Fibroblast of skin of right quadriceps (primary cell): Measurements from ENCODE around the gene JDP2.

Experiments used
- DNase-seq: peaks from one replicate; pipeline ENCODE4 v3.0.0-alpha.2; 2013

The JDP2 gene

DNA sequence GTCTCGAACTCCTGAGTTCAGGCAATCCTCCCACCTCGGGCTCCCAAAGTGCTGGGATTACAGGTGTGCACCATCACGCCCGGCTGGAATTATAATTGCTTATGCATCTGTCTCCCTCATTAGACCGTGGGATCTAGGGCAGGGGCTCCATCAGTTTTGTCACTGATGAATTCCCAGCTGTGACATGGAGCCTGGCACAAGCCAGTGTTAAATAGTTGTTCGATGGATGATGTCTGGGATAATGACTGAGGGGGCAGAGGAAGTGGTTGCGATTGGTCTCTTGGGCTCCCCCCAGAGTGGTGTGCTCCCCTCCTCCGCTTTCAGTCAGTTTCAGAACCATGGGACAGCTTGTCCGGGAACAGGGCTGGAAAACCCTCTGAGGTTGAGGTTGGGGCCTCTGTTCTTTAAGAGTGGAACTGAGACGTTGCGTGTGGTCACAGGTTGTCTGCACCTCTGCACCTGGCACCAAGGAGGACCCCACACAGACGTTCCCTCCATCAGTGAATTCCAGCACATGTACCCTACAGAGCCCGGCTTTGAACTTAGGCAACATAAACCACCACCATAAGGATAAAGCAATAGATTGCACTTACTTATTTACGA is 63.7 kb downstream of the JDP2 start:
- no peak for DNase-seq

- no peak for DNase-seq
Observed at GRCh38 chr14:75492832-75493591, 65.2 kb downstream of the JDP2 start.

GRCh38 chr14:75493592-75494087 is 65.8 kb downstream of the JDP2 start:
- DNase-seq: no peak

DNA sequence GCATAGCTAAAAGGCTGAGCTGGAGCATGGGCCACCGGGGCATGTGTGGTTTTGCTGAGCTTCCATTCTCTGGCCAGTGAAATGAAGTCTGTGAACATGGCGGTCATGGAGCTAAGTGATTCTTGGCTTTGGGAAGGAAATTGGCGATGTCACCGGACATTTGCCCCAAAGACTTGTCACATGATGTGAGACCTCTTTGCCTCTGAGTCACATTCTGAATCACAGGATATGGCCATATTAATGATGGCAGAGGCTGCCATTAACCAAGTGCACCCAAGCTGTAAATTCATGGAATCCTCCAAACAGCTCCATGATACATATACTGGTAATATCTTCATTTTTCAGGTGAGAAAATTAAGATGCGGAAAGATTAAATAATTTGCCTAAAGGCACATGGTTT is 67.1 kb downstream of the JDP2 start:
- DNase-seq: no peak

- DNase-seq: no peak
Observed at GRCh38 chr14:75495399-75495798, 67.6 kb downstream of the JDP2 start.

- DNase-seq: no peak
Observed at GRCh38 chr14:75495882-75496281, 68.1 kb downstream of the JDP2 start.

DNA sequence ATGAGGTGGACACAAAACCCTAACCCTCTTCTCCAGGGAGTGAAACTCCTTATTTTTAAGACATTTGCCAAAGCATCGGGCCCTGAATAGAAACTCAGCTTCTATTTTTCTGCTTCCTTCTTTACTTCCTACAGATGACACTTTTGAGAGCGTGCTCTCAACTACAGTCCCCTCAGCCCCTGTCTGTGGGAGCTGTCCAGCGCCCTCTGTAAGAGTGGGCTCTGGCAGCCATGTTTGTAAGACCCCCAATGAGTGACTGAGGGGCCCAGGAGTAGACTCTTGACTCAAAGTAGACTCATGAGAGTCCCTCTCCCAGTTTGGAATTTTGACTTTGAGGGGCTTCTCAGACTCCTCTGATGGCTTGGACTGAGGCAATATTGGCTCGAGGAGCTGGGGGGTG is 68.9 kb downstream of the JDP2 start:
- DNase-seq: no peak

DNA sequence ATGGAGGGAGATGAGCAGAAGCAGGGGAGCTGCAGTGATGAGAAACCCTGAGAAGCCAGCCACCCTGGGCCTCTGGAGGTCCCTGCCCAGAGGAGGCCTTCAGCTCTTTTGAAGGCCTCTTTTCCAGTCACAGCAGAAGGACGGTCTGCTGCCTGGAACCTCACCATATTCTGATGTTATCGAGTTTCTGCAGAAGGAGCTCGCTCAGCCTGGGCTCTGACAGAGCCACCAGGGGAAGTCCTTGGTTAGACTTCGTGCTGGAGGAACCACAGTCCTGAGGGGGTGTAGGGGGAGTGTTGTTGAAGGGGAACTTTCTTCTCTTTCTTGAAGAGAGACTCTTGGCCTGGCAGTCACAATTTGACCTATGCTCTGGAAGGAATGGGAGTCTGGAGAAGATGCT is 69.4 kb downstream of the JDP2 start:
- DNase-seq: no peak

GRCh38 chr14:75497701-75498100 is 69.9 kb downstream of the JDP2 start:
- DNase-seq: no peak

DNA sequence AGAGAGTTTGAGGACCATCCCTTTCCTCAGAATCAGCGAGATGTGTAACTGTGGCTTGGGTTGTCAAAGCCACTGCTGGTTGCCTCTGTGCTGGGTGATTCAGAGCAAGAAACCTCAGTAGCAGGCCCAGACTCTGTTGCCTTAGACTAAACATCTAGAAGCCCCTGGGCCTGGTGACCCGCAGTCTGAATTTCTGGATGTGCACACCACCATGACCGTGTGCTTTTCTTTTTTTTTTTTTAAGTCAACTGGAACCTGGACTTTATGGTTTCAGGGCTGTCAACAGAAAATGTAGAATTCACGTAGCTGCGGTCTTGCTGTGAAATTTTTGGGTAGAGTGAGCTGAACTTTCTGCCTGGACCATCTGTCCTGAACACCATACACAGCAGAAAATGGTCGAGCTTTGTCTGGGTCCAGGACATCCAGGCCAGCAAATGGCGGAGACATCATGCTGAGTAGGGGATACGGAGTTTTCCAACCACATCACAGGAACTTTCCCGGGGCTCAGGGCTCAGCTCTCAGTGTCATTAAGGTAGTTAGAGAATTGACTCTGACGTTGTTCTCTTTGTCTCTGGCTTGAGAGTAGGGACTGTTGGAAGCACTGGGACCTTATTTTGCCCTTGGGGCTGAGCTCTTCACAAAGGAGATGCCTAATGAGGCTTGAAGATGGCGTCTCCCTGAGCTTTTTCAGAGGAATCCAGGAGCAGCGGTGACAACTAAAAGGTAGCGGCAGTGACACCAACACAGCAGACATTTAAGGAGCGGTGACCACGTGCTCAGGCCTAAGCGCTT is 71.5 kb downstream of the JDP2 start:
- no peak for DNase-seq

GRCh38 chr14:75501080-75501479 is 73.3 kb downstream of the JDP2 start:
- no peak for DNase-seq

DNA sequence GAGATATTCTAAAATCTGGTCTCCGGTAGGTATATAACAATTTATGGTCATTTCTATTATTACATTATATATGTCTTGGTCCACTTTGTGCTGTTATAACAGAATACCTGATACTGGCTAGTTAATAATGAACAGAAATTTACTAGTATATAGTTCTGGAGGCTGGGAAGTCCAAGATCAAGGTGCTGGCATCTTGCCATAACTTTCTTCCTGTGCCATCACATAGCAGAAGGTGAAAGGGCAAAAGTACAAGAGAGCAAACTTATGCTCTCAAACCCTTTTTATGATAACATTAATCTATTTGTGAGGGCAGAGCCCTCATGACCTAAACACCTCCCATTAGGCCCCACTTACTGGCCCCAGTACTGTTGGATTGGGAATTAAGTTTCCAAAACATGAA is 76.6 kb downstream of the JDP2 start:
- no peak for DNase-seq

GRCh38 chr14:75506930-75507329 is 79.1 kb downstream of the JDP2 start:
- DNase-seq: no peak

DNA sequence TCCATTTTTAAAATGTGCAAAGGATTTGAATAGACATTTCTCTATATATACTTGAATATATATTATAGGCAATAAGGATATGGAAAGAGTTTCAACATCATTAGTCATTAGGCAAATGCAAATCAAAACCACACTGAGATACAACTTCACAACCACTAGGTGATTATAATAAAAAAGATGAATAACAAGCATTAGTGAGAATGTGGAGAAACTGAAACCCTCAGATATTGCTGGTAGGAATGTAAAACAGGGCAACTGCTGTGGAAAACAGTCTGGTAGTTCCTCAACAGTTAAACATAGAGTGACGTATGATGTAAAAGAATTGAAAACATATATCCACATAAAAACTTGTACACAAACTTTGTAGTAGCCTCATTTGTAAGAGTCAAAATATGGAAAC is 82.7 kb downstream of the JDP2 start:
- DNase-seq: no peak

- DNase-seq: no peak
Observed at GRCh38 chr14:75511201-75511600, 83.4 kb downstream of the JDP2 start.

GRCh38 chr14:75513911-75514672 is 86.3 kb downstream of the JDP2 start:
- no peak for DNase-seq

- no peak for DNase-seq
Observed at GRCh38 chr14:75514673-75515628, 87.1 kb downstream of the JDP2 start.

- DNase-seq: no peak
Observed at GRCh38 chr14:75515629-75515996, 87.8 kb downstream of the JDP2 start.

GRCh38 chr14:75518625-75519024 is 90.8 kb downstream of the JDP2 start:
- no peak for DNase-seq

GRCh38 chr14:75519394-75519793 is 91.6 kb downstream of the JDP2 start:
- no peak for DNase-seq

GRCh38 chr14:75519826-75520728 is 92.3 kb downstream of the JDP2 start:
- no peak for DNase-seq
